DOHH2 (cell line): Measurements from ENCODE around the gene ADCY4.

Experiments used
- H3F3A ChIP-seq: fragments of 200-600 bp; sonication (generic), shearing (Covaris generic); 2 replicates; pipeline ENCODE4 v1.6.0; 2016; ENCODE audit warnings: antibody characterized with exemption, mild to moderate bottlenecking; ENCODE audit not compliant: control insufficient read depth, insufficient read depth
- H3K27ac ChIP-seq: fragments of 200-600 bp; sonication (generic); 2 replicates; pipeline ENCODE4 v1.5.1; 2014; ENCODE audit warnings: low read depth, mild to moderate bottlenecking, low read length, moderate library complexity
- H3K27me3 ChIP-seq: fragments of 200-600 bp; sonication (generic); 2 replicates; pipeline ENCODE4 v1.6.1; 2014; ENCODE audit warnings: mild to moderate bottlenecking, low read length, mixed read lengths; ENCODE audit not compliant: control insufficient read depth
- H3K36me3 ChIP-seq: fragments of 200-600 bp; sonication (generic); 2 replicates; pipeline ENCODE4 v1.6.1; 2014; ENCODE audit warnings: mild to moderate bottlenecking, low read length, moderate library complexity, mixed read lengths; ENCODE audit not compliant: control insufficient read depth
- H3K4me1 ChIP-seq: fragments of 200-600 bp; sonication (generic); 2 replicates; pipeline ENCODE4 v1.6.1; 2014; ENCODE audit warnings: mild to moderate bottlenecking, low read length, mixed read lengths; ENCODE audit not compliant: control insufficient read depth
- H3K4me2 ChIP-seq: fragments of 200-600 bp; sonication (generic); 2 replicates; pipeline ENCODE4 v1.6.0; 2014; ENCODE audit warnings: mild to moderate bottlenecking, low read length, moderate library complexity
- H3K4me3 ChIP-seq: fragments of 200-600 bp; sonication (generic); 2 replicates; pipeline ENCODE4 v1.5.1; 2014; ENCODE audit warnings: mild to moderate bottlenecking, low read length, mixed read lengths
- H3K79me2 ChIP-seq: fragments of 200-600 bp; sonication (generic); 2 replicates; pipeline ENCODE4 v1.6.1; 2014; ENCODE audit warnings: mild to moderate bottlenecking, low read length, mixed read lengths; ENCODE audit not compliant: control insufficient read depth
- H3K9me2 ChIP-seq: fragments of 200-600 bp; sonication (generic); replicated peaks from 2 replicates; pipeline ENCODE4 v1.6.1; 2014; ENCODE audit warnings: mild to moderate bottlenecking, low read length, mixed read lengths; ENCODE audit not compliant: control insufficient read depth
- H3K9me3 ChIP-seq: fragments of 200-600 bp; sonication (generic); 2 replicates; pipeline ENCODE4 v1.6.1; 2014; ENCODE audit warnings: antibody characterized with exemption, low read length, mixed read lengths; ENCODE audit not compliant: control insufficient read depth, insufficient read depth
- H4K20me1 ChIP-seq: fragments of 200-600 bp; sonication (generic); 2 replicates; pipeline ENCODE4 v1.6.0; 2014; ENCODE audit warnings: low read depth, mild to moderate bottlenecking, antibody characterized with exemption, low read length, moderate library complexity; ENCODE audit not compliant: control insufficient read depth, insufficient read depth
- CTCF ChIP-seq: fragments of 200-600 bp; sonication (generic); IDR thresholded peaks from one replicate; pipeline ENCODE4 v1.5.1; 2014; ENCODE audit warnings: antibody characterized with exemption, mild to moderate bottlenecking, low read depth, low read length; ENCODE audit not compliant: poor library complexity, severe bottlenecking
- EZH2phosphoT487 ChIP-seq: fragments of 200-600 bp; sonication (generic); IDR thresholded peaks from 2 replicates; pipeline ENCODE4 v1.6.1; 2017; ENCODE audit warnings: borderline replicate concordance, mild to moderate bottlenecking, antibody characterized with exemption, low read length, moderate library complexity, mixed read lengths

Gene ADCY4

GRCh38 chr14:24299255-24300191, 35.3 kb downstream of the ADCY4 start, which contains the start of the genes DHRS1 and NOP9:
DHRS1 (minus strand) TSS chr14:24299780; CDS start chr14:24299106, 674 bp downstream.
NOP9 (plus strand) TSS chr14:24299850; CDS start chr14:24299955, 105 bp downstream.
- H3K4me2 ChIP-seq = peak within 1 kb of the TSS; percentile 72
- peaks cover 32% of the 10 kb centered on the region for H3K4me1 ChIP-seq
- no peaks in the 10 kb centered on the region for H3K9me3 ChIP-seq
- peaks cover 57% of the 10 kb centered on the region for H3K36me3 ChIP-seq
- peaks cover 34% of the 10 kb centered on the region for H3K79me2 ChIP-seq
- H3K9me2 ChIP-seq = no peaks in the 10 kb centered on the region
- 0 out of 2 replicates have a peak, but pooled peaks cover 3% of the 10 kb centered on the region for H3F3A ChIP-seq
- no peaks in the 10 kb centered on the region; the same call in 1 of the 2 replicates for H4K20me1 ChIP-seq
- TF ChIP-seq EZH2phosphoT487 (no peak), CTCF (no peak)
- peak within 1 kb of the TSS; percentile 31; the same call in 1 of the 2 replicates for H3K27ac ChIP-seq
- peak within 1 kb of the TSS; percentile 87 for H3K4me3 ChIP-seq
- H3K27me3 ChIP-seq = no peaks in the 10 kb centered on the region

- Histone ChIP-seq H4K20me1 (no peaks in the 10 kb centered on the region; the same call in 1 of the 2 replicates), H3K4me3 (peak overlapping the region; percentile 87), H3K4me2 (peak overlapping the region; percentile 72), H3K27me3 (no peaks in the 10 kb centered on the region), H3K36me3 (peaks cover 51% of the 10 kb centered on the region), H3K27ac (no peak overlapping the region), H3K79me2 (peaks cover 34% of the 10 kb centered on the region), H3F3A (0 out of 2 replicates have a peak, but pooled peaks cover 3% of the 10 kb centered on the region), H3K9me2 (no peaks in the 10 kb centered on the region), H3K4me1 (peaks cover 32% of the 10 kb centered on the region), H3K9me3 (no peaks in the 10 kb centered on the region)
- no peak for TF ChIP-seq EZH2phosphoT487
- TF ChIP-seq CTCF = no peak
These were observed 36.0 kb downstream of the ADCY4 start for GRCh38 chr14:24298892-24299254.

- Histone ChIP-seq H4K20me1 (no peaks in the 10 kb centered on the region; the same call in 1 of the 2 replicates), H3K79me2 (peaks cover 34% of the 10 kb centered on the region), H3K9me3 (no peaks in the 10 kb centered on the region), H3K4me2 (peak overlapping the region; percentile 32; the same call in 1 of the 2 replicates), H3K9me2 (no peaks in the 10 kb centered on the region), H3K4me3 (no peak overlapping the region), H3K4me1 (peaks cover 32% of the 10 kb centered on the region), H3K36me3 (peaks cover 41% of the 10 kb centered on the region), H3F3A (0 out of 2 replicates have a peak, but pooled peaks cover 3% of the 10 kb centered on the region), H3K27ac (no peak overlapping the region), H3K27me3 (no peaks in the 10 kb centered on the region)
- TF ChIP-seq CTCF (peak; percentile 57), EZH2phosphoT487 (no peak)
These were observed 37.5 kb downstream of the ADCY4 start for GRCh38 chr14:24297190-24297964.
